Neutrophil (primary cell): Measurements from ENCODE around the gene ARHGEF19.
"Not testable (repeated sequence)": the region's sequence is repeated elsewhere in the genome, so short reads cannot be mapped to it uniquely, and the experiment has no call there.

ENCODE experiments used
- H3K27ac ChIP-seq: fragments of 200-600 bp; sonication (generic); 2 replicates; pipeline ENCODE4 v1.5.1; 2016; ENCODE audit warnings: mild to moderate bottlenecking, moderate library complexity
- H3K27me3 ChIP-seq: fragments of 200-600 bp; sonication (generic); 2 replicates; pipeline ENCODE4 v1.6.0; 2016; ENCODE audit warnings: mild to moderate bottlenecking
- H3K36me3 ChIP-seq: fragments of 200-600 bp; sonication (generic); 2 replicates; pipeline ENCODE4 v1.5.1; 2017
- H3K4me1 ChIP-seq, 2 experiments: fragments of 200-600 bp in 1 of 2; sonication (generic) in 1 of 2; 1 replicate in 1 of 2; 2 replicates in 1 of 2; pipeline versions ENCODE4 v1.5.1 to v1.6.1; 2013 to 2016; ENCODE audit warnings: low read depth in 1 of 2, low read length in 1 of 2, mild to moderate bottlenecking in 1 of 2, moderate library complexity in 1 of 2; ENCODE audit not compliant: control insufficient read depth in 1 of 2, insufficient read depth in 1 of 2
- H3K4me3 ChIP-seq, 2 experiments: fragments of 200-600 bp in 1 of 2; sonication (generic) in 1 of 2; 1 replicate in 1 of 2; 2 replicates in 1 of 2; pipeline ENCODE4 v1.5.1; 2013 to 2016; ENCODE audit warnings: low read depth in 1 of 2, low read length in 1 of 2, mild to moderate bottlenecking in 1 of 2, moderate library complexity in 1 of 2
- H3K9me3 ChIP-seq: fragments of 200-600 bp; sonication (generic); 2 replicates; pipeline ENCODE4 v1.5.1; 2016
- CTCF ChIP-seq: fragments of 200-600 bp; sonication (generic); IDR thresholded peaks from 2 replicates; pipeline ENCODE4 v1.5.1; 2016; ENCODE audit warnings: antibody characterized with exemption

Gene ARHGEF19

GRCh38 chr1:16165073-16165364 lies 47.4 kb downstream of the ARHGEF19 start:
- TF ChIP-seq CTCF = no peak
- Histone ChIP-seq H3K27ac (no peak overlapping the region), H3K9me3 (no peaks in the 10 kb centered on the region), H3K36me3 (no peaks in the 10 kb centered on the region), H3K4me1 (peaks cover 0 to 4% of the 10 kb centered on the region in 2 experiments), H3K27me3 (peaks cover 95% of the 10 kb centered on the region), H3K4me3 (no peak overlapping the region)

- Histone ChIP-seq H3K27ac (no peak overlapping the region), H3K4me3 (no peak overlapping the region), H3K4me1 (peaks cover 0 to 4% of the 10 kb centered on the region in 2 experiments), H3K9me3 (no peaks in the 10 kb centered on the region), H3K27me3 (peaks cover 90% of the 10 kb centered on the region), H3K36me3 (no peaks in the 10 kb centered on the region)
- TF ChIP-seq CTCF = no peak
Observed at GRCh38 chr1:16164213-16165072, 48.0 kb downstream of the ARHGEF19 start.

GRCh38 chr1:16163608-16164212 lies 48.7 kb downstream of the ARHGEF19 start:
- H3K27me3 ChIP-seq = peaks cover 82% of the 10 kb centered on the region
- H3K27ac ChIP-seq, H3K4me1 ChIP-seq, H3K4me3 ChIP-seq, H3K9me3 ChIP-seq, H3K36me3 ChIP-seq: not testable (repeated sequence)

DNA sequence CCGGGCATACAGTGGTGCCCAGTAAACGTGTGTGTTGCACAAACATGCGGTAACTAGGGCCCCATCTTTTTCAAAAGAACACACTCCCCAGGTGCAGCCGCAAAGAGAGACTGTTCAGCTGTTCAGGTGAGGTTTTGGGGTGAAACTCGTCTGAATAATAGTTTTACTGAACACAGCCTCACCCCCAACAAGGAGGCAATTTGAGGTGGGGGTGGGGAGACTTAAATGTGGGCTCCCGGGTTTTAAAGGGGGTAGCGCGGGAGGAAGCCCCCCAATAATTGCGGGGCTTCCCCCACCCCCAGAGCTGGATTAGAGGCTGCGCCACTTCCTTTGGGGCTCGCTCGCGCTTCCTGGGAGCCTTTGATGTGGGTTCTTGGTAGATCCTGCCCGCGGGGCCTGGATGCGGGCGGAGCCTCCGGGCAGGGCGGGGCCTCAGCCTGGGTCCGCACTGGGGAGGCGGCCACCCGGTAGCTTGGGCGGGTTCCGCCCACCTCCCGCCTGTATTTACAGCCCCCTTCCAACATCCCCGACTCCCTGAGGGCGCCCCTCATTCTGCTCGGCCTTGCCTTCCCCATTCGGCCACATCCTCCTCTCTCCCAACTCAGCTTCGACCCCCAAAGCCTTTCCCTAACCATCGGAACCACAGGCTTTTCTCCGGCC lies 50.2 kb downstream of the ARHGEF19 start:
- H3K27ac ChIP-seq = no peak overlapping the region
- H3K36me3 ChIP-seq = no peaks in the 10 kb centered on the region
- peaks cover 0 to 4% of the 10 kb centered on the region in 2 experiments for H3K4me1 ChIP-seq
- H3K4me3 ChIP-seq = no peak overlapping the region
- peaks cover 75% of the 10 kb centered on the region for H3K27me3 ChIP-seq
- H3K9me3 ChIP-seq = no peaks in the 10 kb centered on the region
- TF ChIP-seq CTCF = no peak

DNA sequence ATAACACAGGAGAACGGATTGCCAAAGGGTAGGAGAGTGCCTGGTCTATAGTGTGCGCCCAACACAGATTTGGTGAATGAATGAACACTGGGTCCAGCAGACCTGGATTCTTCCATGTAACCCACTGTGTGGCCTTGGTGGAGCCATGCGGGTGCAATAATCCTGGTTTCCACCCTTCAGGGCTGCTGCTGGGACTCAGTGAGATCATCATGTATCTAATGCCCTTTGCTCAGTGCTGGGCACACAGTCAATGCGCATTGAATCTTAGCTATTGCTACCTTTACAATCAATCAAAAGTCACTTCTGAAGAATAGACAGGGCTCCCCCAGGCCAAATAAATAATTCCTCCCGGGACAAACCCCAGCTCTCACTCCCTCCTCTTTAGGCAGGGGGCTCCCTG lies 50.7 kb downstream of the ARHGEF19 start:
- Histone ChIP-seq H3K4me3 (no peak overlapping the region), H3K4me1 (peaks cover 4 to 9% of the 10 kb centered on the region in 2 experiments), H3K27ac (no peak overlapping the region)

More for the DNA sequence above, 50.7 kb downstream of the ARHGEF19 start:
- Histone ChIP-seq H3K27me3 (peaks cover 75% of the 10 kb centered on the region), H3K9me3 (no peaks in the 10 kb centered on the region), H3K36me3 (no peaks in the 10 kb centered on the region)
- no peak for TF ChIP-seq CTCF
